GM19455 (cell line): ENCODE results near the gene PADI4.

Source experiments
- ATAC-seq: cut with Tn5 transposase; IDR thresholded peaks from one replicate; pipeline ENCODE4 v1.9.1; 2021; ENCODE audit not compliant: unreplicated experiment

The PADI4 gene

DNA sequence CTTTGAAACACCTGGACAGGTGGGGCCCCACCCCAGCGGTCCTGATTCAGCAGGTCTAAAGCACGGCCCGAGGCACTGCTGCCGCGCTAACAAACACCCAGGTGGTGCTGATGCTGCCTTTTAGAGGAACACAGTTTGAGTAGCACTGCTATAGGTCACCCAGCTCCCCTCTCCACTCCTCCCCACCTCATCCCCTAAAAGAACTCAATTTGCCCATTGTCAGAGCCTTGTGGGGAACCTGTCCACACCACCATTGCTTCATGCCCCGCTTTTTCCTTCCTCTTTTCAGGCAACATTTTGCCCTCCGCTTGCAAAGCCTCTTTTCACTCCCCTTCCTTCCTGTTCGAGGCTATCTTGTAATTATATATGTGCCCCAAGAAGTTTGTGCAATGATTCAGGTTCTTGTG is 26.2 kb upstream of the PADI4 start:
- no peak for ATAC-seq

DNA sequence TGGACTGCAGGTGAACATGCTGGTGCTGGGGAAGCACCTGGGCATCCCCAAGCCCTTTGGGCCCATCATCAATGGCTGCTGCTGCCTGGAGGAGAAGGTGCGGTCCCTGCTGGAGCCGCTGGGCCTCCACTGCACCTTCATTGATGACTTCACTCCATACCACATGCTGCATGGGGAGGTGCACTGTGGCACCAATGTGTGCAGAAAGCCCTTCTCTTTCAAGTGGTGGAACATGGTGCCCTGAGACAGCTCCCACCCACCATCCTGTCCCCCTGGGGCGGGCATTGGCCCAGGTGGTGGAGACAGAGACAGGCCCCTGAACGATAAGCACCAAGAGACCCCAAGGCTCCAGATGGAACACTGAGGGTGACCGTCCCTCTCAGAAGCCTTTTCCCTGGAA is 25.2 kb upstream of the PADI4 start:
- ATAC-seq, result no peak

DNA sequence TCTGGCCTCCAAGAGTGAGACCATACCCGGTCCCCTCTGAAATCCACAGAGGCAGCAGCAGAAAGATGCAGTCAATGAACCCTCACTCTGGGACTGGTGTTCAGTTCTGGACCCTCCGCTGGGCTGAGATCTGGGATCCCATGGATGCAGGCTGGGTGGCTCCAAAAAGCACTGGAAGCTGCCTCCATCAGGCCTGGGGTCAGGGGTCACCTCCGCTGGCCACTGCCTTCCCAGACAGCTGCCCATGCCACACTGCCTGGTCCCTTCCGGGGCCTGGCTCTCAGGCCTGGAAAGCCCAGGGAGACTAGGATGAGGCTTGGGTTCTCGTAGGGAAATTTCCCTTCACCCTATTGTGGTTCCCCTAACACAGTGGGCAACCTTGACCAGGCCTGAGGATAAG is 21.4 kb upstream of the PADI4 start:
- no peak for ATAC-seq

DNA sequence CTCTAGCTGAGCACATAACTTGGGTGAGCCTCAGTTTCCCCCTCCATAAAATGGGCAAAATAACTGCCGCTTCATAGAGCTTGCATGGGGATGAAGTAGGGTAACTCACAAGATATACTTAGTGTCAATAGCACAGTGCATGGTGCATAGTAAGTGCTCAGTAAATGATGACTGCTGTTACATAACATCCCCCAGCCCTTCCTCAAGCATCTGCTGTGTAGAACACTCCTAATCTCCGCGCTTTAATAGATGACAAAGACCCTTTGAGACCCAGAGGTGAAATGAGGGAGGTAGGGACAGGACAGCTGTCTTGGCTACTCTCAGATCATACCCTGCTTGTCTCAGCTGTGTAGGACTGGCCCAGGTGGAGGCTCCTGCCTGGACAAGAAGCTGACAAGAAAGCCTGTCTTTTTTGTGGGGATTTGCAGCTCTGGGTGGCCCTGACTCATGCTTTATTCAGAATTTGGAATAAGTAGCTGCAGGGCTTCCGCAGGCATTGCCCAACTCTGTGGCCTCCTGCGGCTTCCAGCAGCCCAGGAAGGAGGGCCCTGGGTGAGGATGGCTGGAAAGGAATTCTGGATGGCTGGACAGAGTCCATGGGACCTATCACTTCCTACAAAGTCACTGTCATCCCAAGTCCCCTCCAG is 20.7 kb upstream of the PADI4 start:
- ATAC-seq, result no peak

DNA sequence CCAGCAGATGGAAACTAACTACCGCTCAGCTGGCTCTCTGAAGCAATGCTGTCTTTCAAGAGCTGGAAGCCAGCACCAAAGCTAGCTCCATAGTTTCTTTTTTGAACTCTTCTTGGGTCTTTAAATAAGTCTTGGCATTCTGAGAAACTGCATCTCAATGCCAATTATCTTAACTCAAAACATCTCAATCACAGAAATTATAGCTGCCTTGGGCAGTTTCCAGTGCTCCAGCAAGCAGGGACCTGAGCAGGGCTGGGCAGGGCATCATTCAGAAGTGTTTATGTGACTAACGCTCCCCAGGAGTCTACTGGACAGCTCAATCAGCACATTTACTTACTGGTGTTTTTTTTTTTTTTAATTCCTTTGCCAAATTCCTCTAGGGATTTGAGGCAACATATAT is 18.3 kb upstream of the PADI4 start:
- no peak for ATAC-seq

DNA sequence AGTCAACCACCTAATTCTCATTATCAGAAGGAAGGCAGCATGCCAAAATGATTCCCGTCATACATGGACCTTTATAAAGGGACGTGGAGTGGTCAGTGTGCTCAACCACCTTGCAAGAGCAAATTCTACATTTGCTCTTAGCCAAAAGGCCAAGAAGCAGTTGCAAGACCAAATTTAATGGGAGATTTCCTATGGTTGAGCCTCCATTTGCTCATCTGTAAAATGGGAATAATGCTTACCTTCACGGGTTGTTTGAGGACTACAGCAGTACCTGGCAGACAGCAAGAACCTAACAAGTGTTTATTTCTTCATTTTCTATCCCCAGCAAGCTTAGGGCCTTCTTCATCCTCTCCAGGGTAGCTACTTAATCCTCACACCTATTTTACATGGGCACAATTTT is 17.4 kb upstream of the PADI4 start:
- no peak for ATAC-seq

DNA sequence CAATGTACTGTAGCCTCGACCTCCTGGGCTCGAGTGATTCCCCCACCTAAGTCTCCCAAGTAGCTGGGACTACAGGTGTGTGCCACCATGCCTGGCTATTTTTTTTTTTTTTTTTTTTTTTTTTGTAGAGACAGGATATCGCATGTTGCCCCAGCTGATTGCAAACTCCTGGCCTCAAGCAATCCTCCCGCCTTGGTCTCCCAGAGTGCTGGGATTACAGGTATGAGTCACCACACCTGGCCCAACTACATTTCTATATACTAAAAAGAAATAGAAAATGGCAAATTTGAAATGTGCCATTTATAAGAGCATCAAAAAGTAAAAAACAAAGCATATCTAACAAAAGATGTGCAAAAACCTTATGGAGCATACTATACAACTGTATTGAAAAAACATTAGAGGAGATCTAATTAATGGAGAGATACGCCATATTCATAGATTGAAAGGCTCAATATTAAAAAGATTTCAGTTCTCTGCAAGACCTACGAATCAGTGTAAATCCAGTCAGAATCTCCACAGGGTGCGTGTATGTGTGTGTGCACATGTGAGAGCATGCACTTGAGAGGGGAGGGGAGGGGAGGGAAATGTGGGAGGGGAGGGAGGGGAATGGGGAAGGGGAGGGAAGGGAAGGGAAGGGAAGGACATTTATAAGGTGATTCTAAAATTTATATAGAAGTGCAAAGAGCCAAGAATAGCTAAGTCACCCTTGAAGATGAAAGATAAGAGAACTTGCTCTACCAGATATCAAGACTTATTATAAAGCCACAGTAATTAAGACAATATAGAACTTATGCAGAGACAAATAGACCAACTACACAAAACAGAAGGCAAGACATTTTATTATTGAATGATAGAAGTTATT is 15.5 kb upstream of the PADI4 start:
- ATAC-seq, result no peak

DNA sequence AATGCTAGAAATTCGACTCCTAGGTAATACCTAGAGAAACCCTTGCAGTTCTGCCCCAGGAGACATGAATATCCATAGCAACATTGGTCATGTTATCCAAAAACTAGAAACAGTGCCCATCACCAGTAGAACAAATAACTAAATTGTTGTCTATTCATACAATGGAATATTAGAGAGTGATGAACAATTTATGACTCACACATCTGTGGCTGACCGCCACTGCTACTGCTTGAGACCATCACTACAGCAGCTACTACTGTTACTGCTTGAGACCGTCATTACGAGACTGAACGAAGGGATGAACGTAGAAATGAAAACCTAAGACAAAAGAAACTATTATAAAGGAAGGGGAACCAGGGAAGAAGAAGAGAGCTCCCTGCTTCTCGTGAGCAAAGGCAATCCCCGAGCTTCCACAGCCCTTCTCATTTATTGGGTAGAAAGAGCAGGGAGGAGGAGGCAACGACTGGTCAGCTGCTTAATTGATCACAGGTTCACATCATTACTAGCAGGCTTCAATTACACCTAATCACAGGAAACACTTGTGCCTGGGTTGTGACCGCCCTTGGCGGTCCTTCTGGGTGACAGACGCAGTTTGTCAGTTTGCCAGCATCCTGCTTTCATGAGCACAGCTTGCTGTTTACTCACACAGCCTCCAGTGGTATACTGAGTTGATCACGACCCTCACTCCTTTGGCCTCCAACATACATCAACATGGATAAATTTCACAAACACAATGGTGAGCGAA is 14.1 kb upstream of the PADI4 start:
- no peak for ATAC-seq

DNA sequence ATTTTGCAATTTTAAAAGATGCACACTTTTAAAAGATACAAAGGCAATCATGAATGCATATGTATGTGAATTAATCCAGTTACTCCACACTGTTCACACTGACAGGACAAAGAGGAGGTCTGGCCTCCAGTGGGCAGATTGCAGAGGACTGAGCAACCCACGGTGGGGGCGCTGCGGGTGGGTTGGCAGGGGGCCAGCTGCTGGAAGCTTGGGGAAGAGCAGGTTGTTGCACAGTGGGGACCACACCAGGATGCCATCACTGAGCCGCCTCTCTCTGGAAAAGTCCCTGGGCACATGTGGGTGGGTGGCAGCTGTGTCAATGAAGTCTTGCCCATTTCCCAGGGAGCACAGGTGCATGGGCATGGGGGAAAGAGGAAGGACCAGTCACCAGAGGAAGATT is 12.7 kb upstream of the PADI4 start:
- no peak for ATAC-seq

DNA sequence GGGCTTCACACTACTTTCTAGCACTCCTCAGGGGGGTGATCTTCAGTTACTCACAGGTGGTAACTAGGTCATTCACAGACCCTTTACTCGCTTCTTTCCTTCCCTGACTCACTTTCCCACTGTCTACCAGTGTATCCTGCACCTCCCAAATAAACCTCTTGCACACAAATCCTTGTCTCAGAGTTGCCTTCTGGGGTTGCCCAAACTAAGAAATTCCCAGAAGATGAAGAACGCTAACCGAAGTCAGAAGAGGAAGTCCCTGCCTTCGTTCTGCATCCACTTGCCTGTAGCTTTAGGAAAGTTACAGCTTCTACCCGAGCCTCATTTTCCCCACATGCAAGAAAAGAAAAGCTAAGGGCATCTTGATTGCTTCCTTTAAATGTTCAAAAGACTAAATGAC is 11.9 kb upstream of the PADI4 start:
- ATAC-seq, result no peak

DNA sequence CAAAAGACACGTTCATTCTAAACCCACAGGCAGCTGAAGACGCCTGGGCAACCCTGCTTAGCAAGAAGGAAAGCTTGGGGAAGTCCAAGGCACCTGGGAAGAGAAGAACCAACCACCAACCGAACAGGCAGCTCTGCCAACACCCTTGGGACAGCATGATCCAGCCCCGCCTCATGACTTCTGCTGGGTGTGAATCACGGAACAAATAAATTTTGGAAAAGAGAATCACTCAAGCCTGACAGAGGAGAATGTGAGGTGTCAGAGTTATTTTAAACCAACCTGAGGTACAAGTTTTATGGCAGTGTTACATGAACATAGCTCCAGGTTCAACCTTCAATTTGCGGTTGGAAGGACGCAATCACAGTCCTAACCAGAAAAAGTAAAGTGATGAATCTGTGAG is 10.0 kb upstream of the PADI4 start:
- no peak for ATAC-seq

DNA sequence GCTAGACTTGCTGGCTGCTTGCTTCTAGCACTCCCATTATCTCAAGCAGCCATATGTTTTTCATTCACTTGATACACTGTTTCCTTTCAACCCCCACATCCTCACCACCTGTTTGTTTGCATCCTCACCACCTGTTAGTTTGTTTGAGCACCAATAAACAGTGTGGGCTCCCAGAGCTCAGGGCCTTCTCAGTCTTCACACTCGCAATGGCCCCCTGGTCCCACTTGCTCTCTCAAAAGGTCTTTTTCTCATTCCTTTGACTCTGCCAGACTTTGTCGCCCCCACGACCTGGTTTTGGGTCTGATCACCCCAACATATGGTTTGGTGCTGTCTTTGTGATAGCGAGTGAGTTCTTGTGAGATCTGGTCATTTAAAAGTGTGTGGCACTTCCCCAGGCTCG is 6.2 kb upstream of the PADI4 start:
- no peak for ATAC-seq

DNA sequence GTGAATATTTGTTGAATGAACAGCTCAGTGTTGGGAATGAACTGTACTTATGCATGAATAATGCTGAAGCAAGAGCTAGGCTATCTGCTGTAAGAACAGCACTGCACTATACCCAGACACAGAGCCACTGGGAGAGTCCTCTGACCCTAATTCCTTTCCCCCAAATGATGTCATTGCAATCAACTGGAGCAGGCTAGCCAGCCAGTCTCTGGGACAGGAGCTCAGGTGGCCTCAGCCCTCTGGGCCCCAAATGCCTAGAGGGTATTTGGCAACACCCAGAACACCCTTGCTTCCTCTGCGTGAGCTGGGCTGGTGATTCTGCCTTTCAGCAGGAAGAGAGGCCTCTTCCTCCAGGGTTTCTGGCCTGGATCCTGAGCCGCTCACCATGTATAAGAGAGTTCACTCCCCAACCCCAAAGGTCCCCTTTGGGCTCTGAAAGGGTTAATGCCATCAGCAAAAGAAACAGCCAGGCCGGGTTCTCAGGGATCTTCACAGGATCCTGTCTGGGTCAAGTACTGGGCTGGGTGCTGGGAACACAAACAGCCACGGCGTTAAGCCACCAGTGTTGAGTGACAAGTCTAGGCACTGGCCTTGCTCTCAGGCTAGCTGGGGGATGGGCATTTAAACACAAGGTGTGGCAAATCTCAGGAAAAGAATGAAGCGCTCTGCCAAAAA is 3.7 kb upstream of the PADI4 start:
- no peak for ATAC-seq

DNA sequence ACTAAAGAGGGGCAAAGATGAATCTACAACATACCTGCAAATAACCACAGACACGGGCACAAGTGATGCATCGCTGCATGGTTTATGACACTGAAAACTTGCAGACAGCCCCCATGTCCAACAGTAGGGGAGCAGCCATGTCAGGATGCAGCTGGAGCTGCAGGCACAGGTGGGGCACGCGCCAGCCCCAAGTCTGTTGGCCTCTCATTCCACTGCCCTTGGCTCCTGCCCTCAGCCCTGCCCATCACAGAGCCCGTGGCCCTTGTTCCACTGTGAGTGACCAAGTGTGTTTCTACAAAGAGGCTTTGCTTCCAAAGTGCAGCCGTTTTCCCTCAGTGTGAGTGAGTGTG is 3.2 kb upstream of the PADI4 start:
- ATAC-seq, result no peak

DNA sequence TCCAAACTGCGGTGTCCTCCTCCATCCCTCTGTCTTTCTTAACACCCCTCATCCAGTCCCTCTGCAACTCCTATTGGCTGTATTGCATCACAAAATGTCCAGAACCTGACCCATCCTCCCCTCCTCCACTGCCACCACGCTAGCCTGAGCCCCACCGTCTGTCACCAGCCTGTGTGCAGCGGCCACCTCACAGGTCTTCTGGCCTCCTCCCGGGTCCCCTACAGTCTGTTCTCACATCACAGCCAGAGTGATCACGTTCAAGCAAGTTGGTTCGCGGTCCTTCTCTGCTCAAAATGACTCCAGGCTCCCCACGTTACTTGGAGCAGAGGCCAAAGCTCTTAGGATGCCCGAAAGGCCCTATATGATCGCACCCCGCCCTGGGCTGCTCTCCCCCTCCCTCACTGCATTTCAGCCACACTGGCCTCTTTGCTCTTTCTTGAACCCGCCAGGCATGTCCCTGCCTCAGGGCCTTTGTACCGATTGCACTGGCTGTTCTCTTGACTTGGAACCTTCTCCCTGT is 2.4 kb upstream of the PADI4 start:
- ATAC-seq, result no peak

DNA sequence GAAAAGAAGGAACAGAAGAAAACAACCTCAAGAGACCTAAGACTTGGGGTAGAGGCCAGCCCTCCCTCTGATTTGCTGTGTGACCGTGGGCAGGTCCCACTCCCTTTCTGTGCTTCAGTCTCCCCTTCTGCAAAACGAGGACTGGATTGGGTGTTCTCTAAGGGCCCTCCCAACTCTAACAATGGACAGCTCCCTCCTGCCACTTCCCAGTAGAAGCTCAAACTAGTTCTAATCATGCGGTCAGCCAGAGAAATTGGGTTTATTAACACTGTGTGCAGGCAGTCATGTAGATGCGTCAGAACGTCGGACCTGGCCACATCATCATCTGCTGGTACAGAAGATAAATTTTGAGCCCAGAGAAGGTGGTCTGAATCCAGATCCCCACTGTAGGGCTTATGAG is 1.6 kb upstream of the PADI4 start:
- ATAC-seq, result no peak

DNA sequence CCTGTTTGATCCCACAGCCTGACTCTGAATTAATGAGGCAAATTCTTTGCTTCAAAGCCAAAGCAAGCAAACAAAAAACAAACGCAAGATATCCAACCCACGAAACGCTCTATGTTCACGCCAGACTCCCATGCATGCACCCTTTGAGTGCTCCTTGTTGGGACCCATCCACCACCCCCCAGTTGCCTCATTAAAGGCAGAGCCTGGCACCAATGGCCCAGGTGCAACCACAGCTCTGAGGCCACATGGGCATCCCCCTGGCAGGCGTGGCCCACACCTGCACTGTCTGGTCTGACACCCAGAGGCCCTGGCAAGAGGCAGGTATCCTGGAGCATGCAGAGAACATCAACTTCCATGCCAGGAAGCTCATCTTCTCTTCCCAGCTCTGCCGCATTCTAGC is 1.1 kb upstream of the PADI4 start:
- no peak for ATAC-seq

DNA sequence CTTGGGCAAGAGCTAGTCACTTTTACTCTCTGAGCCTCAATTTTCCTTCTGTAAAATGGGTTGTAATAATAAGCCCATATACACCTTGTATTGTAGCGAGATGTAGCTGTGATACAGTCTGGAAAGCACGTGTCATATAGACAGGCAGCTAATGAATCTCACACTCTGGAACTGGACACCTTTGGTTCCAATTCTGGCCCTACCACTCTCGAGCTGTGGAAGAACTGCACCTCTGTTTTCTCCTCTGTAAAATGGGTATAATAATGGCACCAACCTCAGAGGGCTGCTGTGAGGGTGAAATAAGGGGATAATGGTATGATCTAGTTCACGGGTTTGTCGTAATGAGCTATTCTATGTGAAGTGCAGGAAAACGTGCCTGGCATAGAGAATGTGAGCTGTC is 668 bp upstream of the PADI4 start:
- ATAC-seq, result no peak

DNA sequence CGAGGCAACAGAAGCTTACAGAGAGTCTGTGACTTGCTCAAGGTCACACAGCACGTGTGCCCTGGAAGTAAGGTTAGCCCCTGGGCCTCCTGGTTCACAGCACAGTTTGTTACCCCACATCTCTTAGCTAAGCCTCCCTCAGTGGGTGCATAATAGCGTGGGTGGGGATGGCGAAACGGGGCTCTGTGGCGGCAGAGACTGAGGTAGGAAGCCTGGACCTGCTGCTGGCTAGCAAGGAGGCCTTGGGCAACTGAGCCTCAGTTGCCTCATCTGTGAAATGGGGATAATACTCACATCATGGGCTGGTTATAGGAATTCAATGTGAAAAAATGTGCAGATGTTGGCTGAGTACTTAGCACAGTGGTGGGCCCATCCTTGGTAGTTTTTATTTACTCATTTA is 596 bp downstream of the PADI4 start:
- no peak for ATAC-seq

DNA sequence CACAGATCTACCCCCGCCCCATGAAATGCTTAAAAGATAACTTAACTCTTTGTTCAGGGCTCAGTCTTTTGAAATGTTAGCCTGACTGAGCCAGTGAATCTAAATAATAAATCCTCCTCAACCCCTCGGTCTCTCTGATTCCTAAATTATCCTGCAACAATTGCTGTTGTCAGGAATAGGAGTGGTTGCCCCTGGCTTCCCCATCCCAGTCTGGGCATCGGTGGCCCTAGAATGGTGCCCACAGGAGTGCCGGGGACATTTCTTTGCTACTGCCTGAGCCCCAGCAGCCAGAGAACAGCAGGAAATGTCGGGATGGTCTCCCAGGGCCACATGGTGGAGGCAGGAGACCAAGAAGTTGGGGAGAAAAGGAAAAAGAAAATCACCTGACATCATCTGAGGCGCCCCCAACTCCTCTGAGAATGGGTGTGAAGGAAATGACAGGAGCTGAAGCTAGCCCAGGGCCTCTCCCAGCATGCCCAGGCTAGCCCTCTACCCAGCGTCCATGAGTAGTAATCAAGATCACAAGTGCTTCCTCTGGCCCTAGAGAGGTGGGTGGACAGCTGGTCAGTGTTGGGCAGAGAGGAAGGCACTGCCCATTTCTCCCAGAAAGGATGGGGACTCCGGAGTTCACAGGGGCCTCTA is 1.6 kb downstream of the PADI4 start:
- ATAC-seq, result no peak

DNA sequence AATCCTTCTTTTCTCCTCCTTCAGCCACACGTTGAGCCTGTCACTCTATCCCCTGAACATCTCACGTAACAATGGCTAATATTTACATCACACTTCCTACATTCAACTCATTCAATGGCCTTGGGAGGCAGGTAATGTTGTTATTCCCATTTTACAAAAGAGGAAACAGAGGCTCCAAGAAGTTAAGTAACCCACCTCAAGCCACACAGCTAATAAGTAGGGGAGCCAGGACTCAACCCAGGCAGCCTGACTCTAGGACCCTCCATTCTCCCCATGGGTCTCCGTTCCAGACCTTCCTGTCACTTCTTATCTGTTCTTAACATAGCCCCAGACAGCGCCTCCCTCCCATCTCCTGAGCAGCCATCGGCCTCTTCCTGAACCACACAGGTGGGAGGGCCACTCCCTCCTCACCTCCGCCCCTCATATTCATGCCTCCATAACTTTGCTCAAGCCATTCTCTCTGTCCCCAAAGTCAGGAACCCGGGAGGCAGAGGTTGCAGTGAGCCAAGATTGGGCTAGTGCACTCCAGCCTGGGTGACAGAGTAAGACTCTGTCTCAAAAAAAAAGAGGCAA is 2.2 kb downstream of the PADI4 start:
- ATAC-seq, result no peak
